Astrocyte of the spinal cord (primary cell): ENCODE measurements around the gene MTCP1.

ENCODE experiments used
- DNase-seq: peaks from one replicate; pipeline ENCODE4 v3.0.0; 2011; ENCODE audit warnings: low read depth, low spot score
- H3K4me3 ChIP-seq: 2 replicates; pipeline ENCODE4 v1.5.1; 2011; ENCODE audit warnings: low read depth, mild to moderate bottlenecking, low read length, moderate library complexity
- in situ Hi-C: cut with HindIII; loops from 2 replicates; pipeline ENCODE4 v1.10.0; 2017; ENCODE audit warnings: low sequenced_read_pairs
- TF ChIP-seq, protein P1 (sequence below): IDR thresholded peaks from 2 replicates; pipeline ENCODE4 v1.5.1; 2012; ENCODE audit warnings: low read depth, mild to moderate bottlenecking, low read length, inconsistent platforms

The MTCP1 gene

DNA sequence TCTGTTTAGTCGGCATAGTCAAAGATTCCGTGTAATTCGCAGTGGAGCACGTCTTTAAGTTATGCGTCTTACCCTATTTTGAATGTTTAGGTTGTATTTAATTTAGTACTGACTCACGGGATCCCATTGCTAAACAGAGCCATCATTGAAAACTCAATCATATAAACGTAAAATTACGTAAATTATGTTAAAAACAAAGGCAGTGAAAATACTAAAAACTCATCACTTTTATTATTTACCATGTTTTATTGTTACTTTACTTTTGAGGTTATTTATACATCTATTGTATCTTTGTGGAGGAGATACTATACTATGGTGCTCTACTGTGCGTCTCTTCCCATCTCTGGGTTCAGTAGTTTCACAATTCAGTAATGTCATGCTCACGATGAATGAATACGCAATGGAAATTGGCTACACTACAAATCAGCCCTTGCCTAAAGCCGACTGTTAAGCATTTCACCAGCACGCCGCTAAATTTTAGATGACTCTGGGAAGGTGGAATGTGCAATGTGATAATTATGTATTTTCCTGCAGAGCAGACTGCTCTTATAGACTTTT lies 43.3 kb downstream of the MTCP1 start:
- TF ChIP-seq, protein P1, sequence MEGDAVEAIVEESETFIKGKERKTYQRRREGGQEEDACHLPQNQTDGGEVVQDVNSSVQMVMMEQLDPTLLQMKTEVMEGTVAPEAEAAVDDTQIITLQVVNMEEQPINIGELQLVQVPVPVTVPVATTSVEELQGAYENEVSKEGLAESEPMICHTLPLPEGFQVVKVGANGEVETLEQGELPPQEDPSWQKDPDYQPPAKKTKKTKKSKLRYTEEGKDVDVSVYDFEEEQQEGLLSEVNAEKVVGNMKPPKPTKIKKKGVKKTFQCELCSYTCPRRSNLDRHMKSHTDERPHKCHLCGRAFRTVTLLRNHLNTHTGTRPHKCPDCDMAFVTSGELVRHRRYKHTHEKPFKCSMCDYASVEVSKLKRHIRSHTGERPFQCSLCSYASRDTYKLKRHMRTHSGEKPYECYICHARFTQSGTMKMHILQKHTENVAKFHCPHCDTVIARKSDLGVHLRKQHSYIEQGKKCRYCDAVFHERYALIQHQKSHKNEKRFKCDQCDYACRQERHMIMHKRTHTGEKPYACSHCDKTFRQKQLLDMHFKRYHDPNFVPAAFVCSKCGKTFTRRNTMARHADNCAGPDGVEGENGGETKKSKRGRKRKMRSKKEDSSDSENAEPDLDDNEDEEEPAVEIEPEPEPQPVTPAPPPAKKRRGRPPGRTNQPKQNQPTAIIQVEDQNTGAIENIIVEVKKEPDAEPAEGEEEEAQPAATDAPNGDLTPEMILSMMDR, result no peak
- peak overlapping the region; percentile 75 for H3K4me3 ChIP-seq
- peak; percentile 67 for DNase-seq
- in situ Hi-C loops, result no loop called here

DNA sequence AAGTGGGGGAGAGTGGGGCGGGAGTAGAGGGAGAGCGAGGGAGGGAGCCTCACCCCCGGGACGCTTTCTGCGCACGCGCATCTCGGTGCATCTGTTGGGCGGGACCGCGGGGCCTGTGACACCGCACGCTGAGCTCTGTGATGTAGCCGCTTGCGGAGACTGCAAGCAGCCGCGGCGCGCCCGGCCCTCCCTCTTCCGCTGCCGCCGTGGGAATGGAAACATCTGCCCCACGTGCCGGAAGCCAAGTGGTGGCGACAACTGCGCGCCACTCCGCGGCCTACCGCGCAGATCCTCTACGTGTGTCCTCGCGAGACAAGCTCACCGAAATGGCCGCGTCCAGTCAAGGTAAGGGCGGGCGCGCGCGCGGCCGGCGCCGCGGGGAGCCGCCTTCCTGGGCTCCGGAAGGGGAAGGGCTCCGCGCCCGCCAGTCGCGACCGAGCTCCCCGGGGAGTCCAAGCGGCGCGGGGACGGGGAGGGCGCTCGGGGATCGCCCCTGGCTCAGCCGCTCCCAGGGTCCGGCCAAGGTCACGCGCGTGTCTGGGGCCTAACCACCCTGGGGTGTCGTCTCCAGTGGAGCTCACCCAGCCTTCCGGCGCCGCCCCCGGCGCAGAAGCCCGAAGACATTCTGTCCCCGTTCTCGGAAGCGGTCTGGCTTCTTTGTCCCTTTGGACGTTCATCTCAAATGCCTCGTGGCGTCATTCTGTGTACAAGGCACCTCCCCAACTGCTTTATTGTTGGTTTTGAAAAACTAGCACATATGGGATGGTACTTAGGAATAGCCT lies 44.0 kb downstream of the MTCP1 start, which contains the start of gene FUNDC2:
Gene FUNDC2 (plus strand): TSS at position 118 of the 782 bp plus-strand sequence. CDS start 95 bp downstream, at position 213.
- H3K4me3 ChIP-seq, result peak within 1 kb of the TSS; percentile 75
- TF ChIP-seq, protein P1, result no peak
- peak; percentile 95 for DNase-seq
- in situ Hi-C loops, result no loop called here

DNA sequence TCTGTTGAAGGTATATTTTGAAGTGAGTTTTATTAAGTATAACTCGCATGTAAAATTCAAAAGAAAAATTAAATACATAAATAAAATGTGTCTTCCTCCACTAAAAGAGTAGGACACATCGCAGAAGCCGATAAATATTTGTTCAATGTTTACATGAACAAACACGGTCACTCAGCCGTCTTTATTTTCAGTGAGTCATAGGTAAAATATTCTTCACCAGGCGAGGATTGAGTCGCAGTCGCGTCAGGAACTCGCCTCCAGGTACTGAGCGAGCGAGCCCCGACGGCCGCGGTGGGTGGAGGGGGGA lies 44.6 kb downstream of the MTCP1 start:
- in situ Hi-C loops, result no loop called here
- DNase-seq, result no peak
- TF ChIP-seq, protein P1, result no peak
- H3K4me3 ChIP-seq, result peak overlapping the region; percentile 75

DNA sequence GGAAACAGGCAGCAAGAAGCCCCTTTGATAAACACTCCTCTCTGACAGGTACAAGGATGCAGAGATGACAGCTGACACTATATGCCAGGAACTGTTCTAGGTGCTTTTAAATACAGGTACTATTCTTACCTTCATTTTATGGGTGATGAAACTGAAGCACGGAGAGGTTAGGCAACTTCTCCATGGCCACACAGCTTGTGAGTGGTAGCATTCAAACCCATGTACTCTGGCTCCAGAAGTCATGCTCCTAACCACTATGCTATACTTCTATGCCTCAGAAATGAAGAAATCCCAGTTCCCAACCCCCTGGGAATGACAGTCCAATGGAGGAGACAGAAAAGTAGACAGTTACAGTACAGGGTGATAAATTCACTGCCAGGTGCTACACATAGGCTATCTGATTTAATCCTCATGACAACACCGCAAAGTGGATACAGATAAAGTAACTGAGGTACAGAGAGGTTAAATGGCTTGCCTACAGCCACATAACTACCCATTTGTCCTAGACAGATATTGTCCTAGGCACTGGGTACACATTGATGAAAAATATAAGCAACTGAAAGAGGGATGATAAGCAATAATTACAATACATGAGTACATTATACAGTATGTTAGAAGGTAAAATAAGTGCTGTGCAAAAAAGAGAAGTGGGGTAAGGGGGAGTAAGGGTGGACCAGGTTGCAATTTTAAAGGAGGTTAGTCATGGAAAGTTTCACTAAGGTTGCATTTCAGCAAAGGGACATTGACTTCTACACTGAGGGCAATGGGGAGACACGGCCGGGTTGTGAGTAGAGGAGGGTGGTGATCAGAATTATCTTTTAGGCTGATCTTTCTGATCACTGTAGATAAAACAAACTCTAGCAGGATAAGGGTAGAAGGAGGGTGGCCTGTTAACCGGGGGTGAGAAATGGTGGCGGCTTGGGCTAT lies 46.8 kb downstream of the MTCP1 start:
- no peak for DNase-seq
- in situ Hi-C loops, result no loop called here
- no peak overlapping the region for H3K4me3 ChIP-seq
- TF ChIP-seq, protein P1, result no peak

DNA sequence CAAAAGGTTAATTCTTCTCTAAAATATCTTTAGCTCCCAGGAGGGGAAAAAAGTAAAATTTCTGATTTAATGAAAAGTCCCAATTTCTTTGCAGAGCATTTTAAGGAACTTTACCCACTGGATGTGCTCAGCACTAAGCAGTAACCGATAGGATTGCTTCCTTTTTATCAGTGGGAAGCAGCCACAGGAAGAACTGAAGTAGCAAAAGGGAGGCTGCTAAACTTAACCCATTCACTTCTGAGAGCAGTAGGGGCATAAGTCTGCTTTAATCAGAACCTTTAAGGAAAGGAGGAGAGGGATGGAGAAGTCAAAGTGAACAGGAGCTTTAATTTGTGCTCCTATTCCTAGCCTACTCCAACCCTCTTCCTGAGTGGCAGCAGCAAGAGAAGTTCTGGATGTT lies 48.4 kb downstream of the MTCP1 start, which contains the start of gene F8:
Gene F8 (minus strand): TSS at position 139 of the 400 bp plus-strand sequence. CDS start 171 bp downstream, outside the sequence.
- TF ChIP-seq, protein P1, result no peak
- DNase-seq, result no peak
- in situ Hi-C loops, result no loop called here
- H3K4me3 ChIP-seq, result no peak within 1 kb of the TSS

DNA sequence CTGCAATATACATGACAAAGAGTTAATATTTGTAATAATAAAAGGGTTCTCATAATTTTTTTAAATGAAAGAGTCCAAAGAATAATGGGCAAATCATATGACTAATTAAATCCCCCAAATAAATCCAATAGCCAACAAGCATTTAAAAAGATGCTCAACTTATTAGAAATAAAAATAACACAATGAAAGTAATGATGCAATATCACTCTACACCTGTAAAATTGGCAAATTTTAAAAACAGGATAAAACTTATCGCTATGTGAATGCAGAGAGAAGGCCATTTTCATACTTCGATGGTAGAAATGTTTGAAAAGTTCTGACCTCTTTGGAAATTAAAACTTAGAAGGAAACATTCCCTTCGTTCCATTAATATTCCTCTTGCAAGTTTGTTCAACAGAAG lies 50.3 kb downstream of the MTCP1 start:
- H3K4me3 ChIP-seq, result no peak overlapping the region
- TF ChIP-seq, protein P1, result no peak
- in situ Hi-C loops, result no loop called here
- no peak for DNase-seq
